Neural cell (in vitro differentiated cells): ENCODE results near the gene SWT1. TPM values are rescaled to one million over a fixed set of nuclear protein-coding genes. Genes with fewer than 3 reads are reported as not detected.

Source experiments
- H2AFZ ChIP-seq: fragments of 200-600, 300-800 bp; sonication (generic), shearing (Covaris generic); 2 replicates; pipeline ENCODE4 v1.6.0; 2014; ENCODE audit warnings: low read depth, mild to moderate bottlenecking, antibody characterized with exemption, low read length, moderate library complexity
- H3F3A ChIP-seq: fragments of 200-600 bp; shearing (Covaris generic); 2 replicates; pipeline ENCODE4 v1.6.1; 2016; ENCODE audit warnings: mild to moderate bottlenecking, moderate library complexity, mixed read lengths, antibody characterized with exemption, low read length; ENCODE audit not compliant: insufficient read depth, poor library complexity, severe bottlenecking
- H3K27ac ChIP-seq: fragments of 200-600, 300-800 bp; sonication (generic), shearing (Covaris generic); 2 replicates; pipeline ENCODE4 v1.5.1; 2014; ENCODE audit warnings: mild to moderate bottlenecking, low read length, moderate library complexity
- H3K27me3 ChIP-seq: fragments of 300-800, 200-600 bp; sonication (generic), shearing (Covaris generic); 2 replicates; pipeline ENCODE4 v1.6.0; 2014; ENCODE audit warnings: mild to moderate bottlenecking, low read depth, low read length, moderate library complexity; ENCODE audit not compliant: insufficient read depth
- H3K36me3 ChIP-seq: fragments of 300-800, 200-600 bp; sonication (generic), shearing (Covaris generic); 2 replicates; pipeline ENCODE4 v1.5.1; 2014; ENCODE audit warnings: mild to moderate bottlenecking, antibody characterized with exemption, low read length, moderate library complexity; ENCODE audit not compliant: insufficient read depth
- H3K4me2 ChIP-seq: fragments of 300-800, 200-600 bp; sonication (generic), shearing (Covaris generic); 2 replicates; pipeline ENCODE4 v1.6.0; 2014; ENCODE audit warnings: mild to moderate bottlenecking, low read length
- H3K4me3 ChIP-seq: fragments of 300-800, 200-600 bp; sonication (generic), shearing (Covaris generic); 2 replicates; pipeline ENCODE4 v1.5.1; 2014; ENCODE audit warnings: mild to moderate bottlenecking, low read length, moderate library complexity
- H3K79me2 ChIP-seq: fragments of 200-600 bp; shearing (Covaris generic); replicated peaks from 2 replicates; pipeline ENCODE4 v1.6.0; 2014; ENCODE audit warnings: mild to moderate bottlenecking, low read length, moderate library complexity; ENCODE audit not compliant: insufficient read depth
- H3K9ac ChIP-seq: fragments of 300-800, 200-600 bp; sonication (generic), shearing (Covaris generic); 2 replicates; pipeline ENCODE4 v1.6.1; 2016; ENCODE audit warnings: mild to moderate bottlenecking, low read length, mixed read lengths
- H3K9me2 ChIP-seq: fragments of 200-600 bp; shearing (Covaris generic); 2 replicates; pipeline ENCODE4 v1.6.1; 2016; ENCODE audit warnings: mild to moderate bottlenecking, low read length, mixed read lengths; ENCODE audit not compliant: insufficient read depth
- H3K9me3 ChIP-seq: fragments of 200-600, 300-800 bp; sonication (generic), shearing (Covaris generic); 2 replicates; pipeline ENCODE4 v1.6.1; 2016; ENCODE audit warnings: mild to moderate bottlenecking, mixed run types, low read length, moderate library complexity, mixed read lengths
- H4K20me1 ChIP-seq: fragments of 200-600 bp; shearing (Covaris generic); 2 replicates; pipeline ENCODE4 v1.6.1; 2016; ENCODE audit warnings: mild to moderate bottlenecking, mixed run types; ENCODE audit not compliant: insufficient read depth
- EP300 ChIP-seq: fragments of 450-650 bp; conservative IDR thresholded peaks from 2 replicates; pipeline ENCODE4 v1.6.1; 2014; ENCODE audit warnings: antibody characterized with exemption, mild to moderate bottlenecking, moderate library complexity; ENCODE audit not compliant: poor library complexity, severe bottlenecking
- EZH2 ChIP-seq: fragments of 200-600, 300-800 bp; shearing (Covaris generic), sonication (generic); IDR thresholded peaks from 2 replicates; pipeline ENCODE4 v1.6.1; 2014; ENCODE audit warnings: antibody characterized with exemption, low read length, borderline replicate concordance, mild to moderate bottlenecking; ENCODE audit not compliant: insufficient read depth, poor library complexity, severe bottlenecking
- MXI1 ChIP-seq: fragments of 450-650 bp; conservative IDR thresholded peaks from 2 replicates; pipeline ENCODE4 v1.6.1; 2014; ENCODE audit warnings: antibody characterized with exemption, mild to moderate bottlenecking; ENCODE audit not compliant: poor library complexity, severe bottlenecking
- POLR2AphosphoS5 ChIP-seq: IDR thresholded peaks from 2 replicates; pipeline ENCODE4 v1.6.1; 2012
- RAD21 ChIP-seq: fragments of 450-650 bp; conservative IDR thresholded peaks from 2 replicates; pipeline ENCODE4 v1.6.1; 2014; ENCODE audit warnings: antibody characterized with exemption, mild to moderate bottlenecking, moderate library complexity
- SMC3 ChIP-seq: fragments of 450-650 bp; conservative IDR thresholded peaks from 2 replicates; pipeline ENCODE4 v1.6.1; 2014; ENCODE audit warnings: antibody characterized with exemption, mild to moderate bottlenecking, moderate library complexity; ENCODE audit not compliant: poor library complexity
- TAF1 ChIP-seq: IDR thresholded peaks from 2 replicates; pipeline ENCODE4 v1.6.1; 2012; ENCODE audit warnings: low read depth
- polyA plus RNA-seq: library from polyadenylated mRNA; depleted of rRNA; stranded (reverse); fragments of >200 nt; gene quantifications from 2 replicates; pipeline ENCODE4 v1.2.3, GENCODE V29; 2014
- TF ChIP-seq, protein P1 (sequence below): fragments of 450-650 bp; IDR thresholded peaks from 2 replicates; pipeline ENCODE4 v1.5.1; 2014; ENCODE audit warnings: antibody characterized with exemption, mild to moderate bottlenecking, moderate library complexity; ENCODE audit not compliant: poor library complexity, severe bottlenecking
- TF ChIP-seq, protein P2 (sequence below): IDR thresholded peaks from 2 replicates; pipeline ENCODE4 v1.6.1; 2012; ENCODE audit warnings: borderline replicate concordance

Gene SWT1
- polyA plus RNA-seq, 1 donor from 2014 or later, result 9.3 TPM

DNA sequence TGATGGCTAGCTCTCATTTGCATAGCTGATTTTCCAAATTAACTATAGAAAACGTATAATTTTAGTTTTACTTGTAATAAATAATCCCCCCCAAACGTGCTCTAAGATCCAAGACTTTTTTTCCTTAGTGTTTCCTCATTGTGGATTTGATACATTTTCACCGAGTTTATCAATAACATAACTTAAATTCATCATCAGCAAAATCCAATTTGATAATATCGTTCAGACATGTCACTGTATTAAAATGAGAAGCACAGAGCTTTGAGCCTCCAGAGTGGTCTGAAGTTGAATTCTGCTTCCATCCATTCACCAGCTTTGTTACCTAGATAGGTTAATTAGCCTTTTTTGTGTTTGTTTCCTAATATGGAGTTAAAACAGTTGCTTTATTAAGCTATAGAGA lies 108.3 kb downstream of the SWT1 start:
- H3F3A ChIP-seq, result no peaks in the 10 kb centered on the region
- no peaks in the 10 kb centered on the region for H3K27me3 ChIP-seq
- no peak overlapping the region for H3K4me3 ChIP-seq
- H3K9me3 ChIP-seq, result no peaks in the 10 kb centered on the region
- no peak overlapping the region for H3K4me2 ChIP-seq
- H3K9ac ChIP-seq, result no peak overlapping the region
- H2AFZ ChIP-seq, result no peak overlapping the region
- H3K27ac ChIP-seq, result no peak overlapping the region
- no peaks in the 10 kb centered on the region for H4K20me1 ChIP-seq
- TF ChIP-seq, protein P1, sequence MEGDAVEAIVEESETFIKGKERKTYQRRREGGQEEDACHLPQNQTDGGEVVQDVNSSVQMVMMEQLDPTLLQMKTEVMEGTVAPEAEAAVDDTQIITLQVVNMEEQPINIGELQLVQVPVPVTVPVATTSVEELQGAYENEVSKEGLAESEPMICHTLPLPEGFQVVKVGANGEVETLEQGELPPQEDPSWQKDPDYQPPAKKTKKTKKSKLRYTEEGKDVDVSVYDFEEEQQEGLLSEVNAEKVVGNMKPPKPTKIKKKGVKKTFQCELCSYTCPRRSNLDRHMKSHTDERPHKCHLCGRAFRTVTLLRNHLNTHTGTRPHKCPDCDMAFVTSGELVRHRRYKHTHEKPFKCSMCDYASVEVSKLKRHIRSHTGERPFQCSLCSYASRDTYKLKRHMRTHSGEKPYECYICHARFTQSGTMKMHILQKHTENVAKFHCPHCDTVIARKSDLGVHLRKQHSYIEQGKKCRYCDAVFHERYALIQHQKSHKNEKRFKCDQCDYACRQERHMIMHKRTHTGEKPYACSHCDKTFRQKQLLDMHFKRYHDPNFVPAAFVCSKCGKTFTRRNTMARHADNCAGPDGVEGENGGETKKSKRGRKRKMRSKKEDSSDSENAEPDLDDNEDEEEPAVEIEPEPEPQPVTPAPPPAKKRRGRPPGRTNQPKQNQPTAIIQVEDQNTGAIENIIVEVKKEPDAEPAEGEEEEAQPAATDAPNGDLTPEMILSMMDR, result no peak
- TF ChIP-seq EZH2 (no peak), MXI1 (no peak), TAF1 (no peak), EP300 (no peak), RAD21 (no peak), SMC3 (no peak), POLR2AphosphoS5 (no peak)
- TF ChIP-seq, protein P2, sequence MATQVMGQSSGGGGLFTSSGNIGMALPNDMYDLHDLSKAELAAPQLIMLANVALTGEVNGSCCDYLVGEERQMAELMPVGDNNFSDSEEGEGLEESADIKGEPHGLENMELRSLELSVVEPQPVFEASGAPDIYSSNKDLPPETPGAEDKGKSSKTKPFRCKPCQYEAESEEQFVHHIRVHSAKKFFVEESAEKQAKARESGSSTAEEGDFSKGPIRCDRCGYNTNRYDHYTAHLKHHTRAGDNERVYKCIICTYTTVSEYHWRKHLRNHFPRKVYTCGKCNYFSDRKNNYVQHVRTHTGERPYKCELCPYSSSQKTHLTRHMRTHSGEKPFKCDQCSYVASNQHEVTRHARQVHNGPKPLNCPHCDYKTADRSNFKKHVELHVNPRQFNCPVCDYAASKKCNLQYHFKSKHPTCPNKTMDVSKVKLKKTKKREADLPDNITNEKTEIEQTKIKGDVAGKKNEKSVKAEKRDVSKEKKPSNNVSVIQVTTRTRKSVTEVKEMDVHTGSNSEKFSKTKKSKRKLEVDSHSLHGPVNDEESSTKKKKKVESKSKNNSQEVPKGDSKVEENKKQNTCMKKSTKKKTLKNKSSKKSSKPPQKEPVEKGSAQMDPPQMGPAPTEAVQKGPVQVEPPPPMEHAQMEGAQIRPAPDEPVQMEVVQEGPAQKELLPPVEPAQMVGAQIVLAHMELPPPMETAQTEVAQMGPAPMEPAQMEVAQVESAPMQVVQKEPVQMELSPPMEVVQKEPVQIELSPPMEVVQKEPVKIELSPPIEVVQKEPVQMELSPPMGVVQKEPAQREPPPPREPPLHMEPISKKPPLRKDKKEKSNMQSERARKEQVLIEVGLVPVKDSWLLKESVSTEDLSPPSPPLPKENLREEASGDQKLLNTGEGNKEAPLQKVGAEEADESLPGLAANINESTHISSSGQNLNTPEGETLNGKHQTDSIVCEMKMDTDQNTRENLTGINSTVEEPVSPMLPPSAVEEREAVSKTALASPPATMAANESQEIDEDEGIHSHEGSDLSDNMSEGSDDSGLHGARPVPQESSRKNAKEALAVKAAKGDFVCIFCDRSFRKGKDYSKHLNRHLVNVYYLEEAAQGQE, result no peak
- H3K79me2 ChIP-seq, result no peaks in the 10 kb centered on the region
- no peaks in the 10 kb centered on the region for H3K9me2 ChIP-seq
- no peaks in the 10 kb centered on the region for H3K36me3 ChIP-seq

DNA sequence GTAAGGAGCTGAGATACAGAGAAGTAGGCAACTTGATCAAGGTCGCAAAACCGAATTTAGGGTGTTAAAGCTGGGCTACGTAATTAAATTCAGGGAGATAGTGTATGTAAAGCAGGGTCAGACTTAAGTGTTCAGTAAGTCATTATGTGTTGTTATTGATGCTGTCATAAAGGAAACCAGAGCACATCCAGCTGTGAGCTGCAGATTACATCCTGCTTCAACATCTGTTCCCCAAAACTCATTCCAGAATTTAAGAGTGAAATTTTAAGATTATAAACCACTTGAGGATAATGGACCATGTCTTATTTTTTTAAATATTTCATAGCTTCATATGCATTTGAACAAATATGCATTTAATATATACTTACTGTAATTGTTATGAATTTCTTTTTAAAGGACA lies 110.3 kb downstream of the SWT1 start:
- Histone ChIP-seq H3K36me3 (no peaks in the 10 kb centered on the region), H3K4me3 (no peak overlapping the region), H3K9ac (no peak overlapping the region), H2AFZ (no peak overlapping the region), H3K9me2 (no peaks in the 10 kb centered on the region), H3K9me3 (no peaks in the 10 kb centered on the region), H3F3A (no peaks in the 10 kb centered on the region), H3K4me2 (no peak overlapping the region), H3K27ac (no peak overlapping the region), H3K27me3 (no peaks in the 10 kb centered on the region), H3K79me2 (no peaks in the 10 kb centered on the region), H4K20me1 (no peaks in the 10 kb centered on the region)
- TF ChIP-seq TAF1 (no peak), POLR2AphosphoS5 (no peak)

DNA sequence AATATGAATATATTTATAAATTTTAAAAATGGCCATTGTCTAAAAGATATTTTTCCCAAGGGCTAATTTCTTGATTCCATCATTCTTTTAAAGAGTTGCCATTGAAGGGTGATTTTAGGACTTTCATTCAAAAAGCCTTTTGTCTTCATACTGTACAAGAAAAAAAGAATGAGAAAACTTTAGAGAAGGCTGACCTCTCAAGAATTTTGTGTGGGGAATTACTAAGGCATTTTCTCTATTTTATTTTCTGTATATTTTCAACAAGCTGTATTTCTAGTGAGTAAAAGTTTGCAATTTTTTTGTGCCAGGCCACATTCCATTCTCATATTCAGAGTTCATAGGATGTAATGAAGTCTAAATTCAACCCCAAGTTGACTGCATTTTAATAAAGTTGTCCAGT lies 110.7 kb downstream of the SWT1 start:
- H3K36me3 ChIP-seq, result no peaks in the 10 kb centered on the region
- H4K20me1 ChIP-seq, result no peaks in the 10 kb centered on the region
- H3F3A ChIP-seq, result no peaks in the 10 kb centered on the region
- no peaks in the 10 kb centered on the region for H3K27me3 ChIP-seq
- H2AFZ ChIP-seq, result no peak overlapping the region
- H3K9me2 ChIP-seq, result no peaks in the 10 kb centered on the region
- no peak overlapping the region for H3K4me2 ChIP-seq
- no peak overlapping the region for H3K4me3 ChIP-seq
- H3K79me2 ChIP-seq, result no peaks in the 10 kb centered on the region
- no peak overlapping the region for H3K9ac ChIP-seq
- H3K9me3 ChIP-seq, result no peaks in the 10 kb centered on the region
- TF ChIP-seq, protein P2, result no peak
- TF ChIP-seq SMC3, result no peak
- no peak for TF ChIP-seq TAF1
- TF ChIP-seq EZH2, result no peak
- TF ChIP-seq EP300, result no peak
- TF ChIP-seq, protein P1, result no peak
- no peak for TF ChIP-seq POLR2AphosphoS5
- TF ChIP-seq RAD21, result no peak
- no peak for TF ChIP-seq MXI1
- no peak overlapping the region for H3K27ac ChIP-seq
